D721Med (cell line): Measurements from ENCODE around the gene PDIA5.

ENCODE experiments used
- DNase-seq: peaks from one replicate; pipeline ENCODE4 v3.0.0; 2011; ENCODE audit warnings: low spot score; ENCODE audit not compliant: insufficient read length
- FAIRE-seq: peaks from 2 replicates; lab custom pipeline; 2011; peaks lifted over from hg19 to GRCh38; lab: Jason Lieb, UNC
- CTCF ChIP-seq: IDR thresholded peaks from 2 replicates; pipeline ENCODE4 v1.5.1; 2012; ENCODE audit warnings: mild to moderate bottlenecking, control low read depth; ENCODE audit not compliant: insufficient read depth; ENCODE audit errors: missing control alignments

The PDIA5 gene

DNA sequence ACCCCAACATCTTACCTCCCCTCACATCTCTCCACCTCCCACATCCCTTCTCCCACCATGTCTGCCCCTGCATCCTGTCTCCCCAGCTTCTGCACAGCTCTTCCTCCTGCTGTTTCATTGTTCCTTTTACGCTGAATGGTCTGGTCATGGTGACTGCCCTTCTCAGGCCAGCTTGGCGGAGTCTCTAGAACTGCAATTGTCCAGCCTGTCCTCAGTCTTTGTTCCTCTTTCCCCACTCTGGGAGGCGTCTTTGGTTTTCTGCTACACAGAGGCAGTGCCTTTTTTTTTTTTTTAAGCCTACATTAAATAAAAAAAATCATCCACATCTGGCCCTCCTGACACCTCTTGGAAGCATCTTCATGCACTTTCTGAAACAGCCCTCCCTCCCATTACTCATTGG, 85.9 kb downstream of the PDIA5 start:
- DNase-seq = no peak
- FAIRE-seq = no peak
- no peak for TF ChIP-seq CTCF

DNA sequence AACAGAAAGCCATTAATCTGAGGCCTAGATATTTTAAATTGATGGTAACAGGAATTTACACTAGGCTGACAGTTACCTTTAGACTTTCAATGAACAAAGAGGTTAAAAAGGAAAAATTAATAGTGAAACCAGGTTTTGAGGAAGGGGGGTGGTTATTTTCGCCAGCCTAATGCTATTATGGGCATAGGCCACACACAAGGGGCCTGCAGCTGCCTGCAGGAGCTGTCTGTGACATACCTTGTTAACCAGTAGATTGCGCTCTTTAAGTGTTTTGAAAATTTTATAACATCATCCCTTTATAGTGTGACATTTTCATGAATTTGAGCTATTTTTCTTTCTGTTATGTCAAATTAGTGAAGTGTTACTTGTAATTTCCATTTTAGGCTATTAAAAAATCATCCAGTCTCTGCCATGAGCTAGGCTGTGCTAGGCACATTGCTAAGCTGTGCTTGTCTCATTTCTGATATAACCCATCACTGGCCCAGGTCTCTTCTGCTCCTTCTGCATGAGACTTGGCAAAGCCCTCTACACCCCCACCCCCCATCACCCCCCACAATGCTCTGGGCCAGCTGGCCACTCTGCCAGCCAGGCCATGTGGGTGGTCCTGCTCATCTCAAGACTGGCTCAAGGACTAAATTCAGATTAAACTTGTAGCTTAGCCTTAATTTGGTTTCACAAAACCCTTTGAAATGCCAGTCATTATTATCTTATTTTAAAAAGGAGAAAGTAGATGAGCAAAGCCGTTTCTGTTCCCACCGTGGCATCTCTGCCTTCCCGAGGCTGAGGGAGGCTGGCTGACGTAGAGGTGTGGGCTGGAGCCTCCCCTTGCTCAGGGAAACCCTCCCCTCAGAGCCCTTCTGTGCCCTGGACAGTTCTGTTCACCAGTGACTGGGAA, 86.5 kb downstream of the PDIA5 start:
- TF ChIP-seq CTCF = no peak
- no peak for FAIRE-seq
- no peak for DNase-seq

- FAIRE-seq (no peak), DNase-seq (no peak)
- TF ChIP-seq CTCF = no peak
Observed at GRCh38 chr3:123154020-123154985, 87.5 kb downstream of the PDIA5 start.

DNA sequence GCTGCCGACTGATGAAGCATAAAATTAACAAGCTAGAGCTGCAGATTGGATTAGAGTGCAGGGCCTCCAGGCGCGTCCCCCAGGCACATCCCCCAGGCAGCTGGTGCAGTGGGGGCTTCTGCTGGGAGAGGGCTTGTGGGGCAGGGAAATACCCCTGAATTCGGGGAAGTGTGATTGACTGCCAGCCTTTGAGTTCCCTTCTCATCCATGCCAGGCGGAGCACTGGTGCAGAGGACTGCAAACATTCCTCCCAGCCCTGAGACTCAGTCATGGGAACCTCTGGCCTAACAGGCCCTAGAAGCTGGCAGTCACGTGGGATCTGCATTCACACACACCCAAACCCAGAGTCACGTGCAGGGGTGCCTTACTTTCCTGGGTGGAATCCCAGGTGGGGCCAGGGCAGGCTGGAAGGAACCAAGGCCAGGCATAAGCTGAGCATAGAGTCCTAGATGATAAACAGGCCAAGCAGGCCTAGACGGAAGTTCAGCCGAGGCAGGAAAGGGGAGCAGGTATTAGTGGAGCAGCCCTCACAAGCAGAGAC, 88.7 kb downstream of the PDIA5 start:
- DNase-seq = no peak
- no peak for FAIRE-seq
- TF ChIP-seq CTCF = no peak

- no peak for TF ChIP-seq CTCF
- DNase-seq = no peak
- no peak for FAIRE-seq
Observed at GRCh38 chr3:123156276-123156995, 89.6 kb downstream of the PDIA5 start.

- no peak for FAIRE-seq
Observed at GRCh38 chr3:123157209-123157597, 90.4 kb downstream of the PDIA5 start.

More at GRCh38 chr3:123157209-123157597, 90.4 kb downstream of the PDIA5 start:
- DNase-seq = no peak
- no peak for TF ChIP-seq CTCF
